HepG2 (cell line): Measurements from ENCODE around the gene TMC4. TPM values are rescaled to one million over a fixed set of nuclear protein-coding genes. Genes with fewer than 3 reads are reported as not detected.

ENCODE experiments used
- ATAC-seq: fragments of 200-7000 bp; cut with Tn5 transposase; 3 replicates; pipeline ENCODE4 v1.9.1; 2020; ENCODE audit warnings: mild to moderate bottlenecking, moderate library complexity
- BruUV-seq: library from RNA; stranded (reverse); fragments of 400-500 nt; replicated peaks from 2 replicates; lab custom pipeline; 2021; lab: Mats Ljungman, UMichigan
- CTCF ChIA-PET: fragments of 300-600 bp; formaldehyde crosslinking; extraction: SDS; loops from one replicate; lab custom pipeline; 2021; ENCODE audit warnings: low total read pairs, inconsistent platforms, low intra/inter-chr PET ratio; lab: Yijun Ruan, JAX
- POLR2A ChIA-PET: fragments of 350-600 bp; sonication (Branson Sonifier 250); formaldehyde crosslinking; loops from one replicate; lab custom pipeline; 2020; ENCODE audit warnings: antibody characterized with exemption, inconsistent platforms; lab: Yijun Ruan, JAX
- DNase-seq: peaks from one replicate; pipeline ENCODE4 v3.0.0-alpha.2; 2015; ENCODE audit warnings: low spot score
- FAIRE-seq: peaks from 3 replicates; lab custom pipeline; 2011; peaks lifted over from hg19 to GRCh38; lab: Jason Lieb, UNC
- H2AFZ ChIP-seq: one replicate; pipeline ENCODE4 v1.6.1; 2011; ENCODE audit warnings: low read length, inconsistent platforms
- H3K27ac ChIP-seq: fragments of 300-600 bp; 3 replicates; pipeline ENCODE4 v1.8.0; 2011; ENCODE audit warnings: mixed run types, mild to moderate bottlenecking, mixed read lengths, low read length, inconsistent platforms; ENCODE audit not compliant: insufficient read depth; ENCODE audit errors: extremely low read length
- H3K27me3 ChIP-seq, 2 experiments: fragments of 200-600 bp in 1 of 2; 2 replicates in 1 of 2; 3 replicates in 1 of 2; pipeline versions ENCODE4 v1.6.0 to v1.8.0; 2011; ENCODE audit warnings: low read length in 2 of 2, mild to moderate bottlenecking in 2 of 2, moderate library complexity in 2 of 2, inconsistent platforms in 1 of 2; ENCODE audit not compliant: insufficient read depth in 2 of 2, control insufficient read depth in 1 of 2
- H3K36me3 ChIP-seq, 2 experiments: fragments of 200-600 bp in 1 of 2; replicated peaks in 1 of 2; 2 replicates in 1 of 2; 3 replicates in 1 of 2; pipeline versions ENCODE4 v1.5.1 to v1.8.0; 2011; ENCODE audit warnings: low read length in 2 of 2, inconsistent platforms in 1 of 2; ENCODE audit not compliant: insufficient read depth in 2 of 2, control insufficient read depth in 1 of 2
- H3K4me1 ChIP-seq: 2 replicates; pipeline ENCODE4 v1.5.1; 2012; ENCODE audit warnings: low read length, inconsistent platforms; ENCODE audit not compliant: insufficient read depth
- H3K4me2 ChIP-seq: 2 replicates; pipeline ENCODE4 v1.6.0; 2011; ENCODE audit warnings: low read depth, low read length, inconsistent platforms
- H3K4me3 ChIP-seq, 3 experiments: fragments of 200-600 bp in 1 of 3; sonication (generic), shearing (Covaris generic) in 1 of 3; replicated peaks in 1 of 3; 2 replicates each; pipeline ENCODE4 v1.5.1; 2011 to 2016; ENCODE audit warnings: low read length in 3 of 3, inconsistent platforms in 2 of 3, low read depth in 2 of 3, mild to moderate bottlenecking in 2 of 3, control low read depth in 1 of 3, mixed read lengths in 1 of 3; ENCODE audit not compliant: insufficient read depth in 1 of 3
- H3K79me2 ChIP-seq: one replicate; pipeline ENCODE4 v1.6.1; 2011; ENCODE audit warnings: low read length, inconsistent platforms; ENCODE audit not compliant: insufficient read depth
- H3K9ac ChIP-seq: 2 replicates; pipeline ENCODE4 v1.6.0; 2011; ENCODE audit warnings: mild to moderate bottlenecking, low read depth, low read length, inconsistent platforms; ENCODE audit not compliant: insufficient read depth
- H3K9me3 ChIP-seq: 2 replicates; pipeline ENCODE4 v1.5.1; 2012; ENCODE audit warnings: mild to moderate bottlenecking, low read length
- H4K20me1 ChIP-seq: 2 replicates; pipeline ENCODE4 v1.6.0; 2011; ENCODE audit warnings: inconsistent platforms, mild to moderate bottlenecking, low read length, moderate library complexity; ENCODE audit not compliant: insufficient read depth
- AGO2 ChIP-seq: fragments of 200-400 bp; formaldehyde crosslinking; optimal IDR thresholded peaks from 2 replicates; pipeline ENCODE3; 2017; ENCODE audit warnings: mild to moderate bottlenecking, low read depth, low read length, moderate library complexity
- FOXJ3 ChIP-seq: sonication (generic); formaldehyde crosslinking; IDR thresholded peaks from 2 replicates; pipeline ENCODE4 v1.4.0; 2020; ENCODE audit warnings: missing genetic modification reagents, mild to moderate bottlenecking, borderline replicate concordance
- IRF2 ChIP-seq: IDR thresholded peaks from 2 replicates; pipeline ENCODE4 v1.6.1; 2018; ENCODE audit warnings: missing genetic modification reagents, missing compliant biosample characterization
- SALL1 ChIP-seq: sonication (generic); formaldehyde crosslinking; IDR thresholded peaks from 2 replicates; pipeline ENCODE4 v1.8.0; 2022; ENCODE audit warnings: mild to moderate bottlenecking, missing genetic modification reagents
- SETDB1 ChIP-seq: sonication (generic); formaldehyde crosslinking; IDR thresholded peaks from 2 replicates; pipeline ENCODE4 v1.5.1; 2020; ENCODE audit warnings: missing genetic modification reagents, mild to moderate bottlenecking, borderline replicate concordance
- ZNF879 ChIP-seq: sonication (generic); formaldehyde crosslinking; IDR thresholded peaks from 2 replicates; pipeline ENCODE4 v1.8.1; 2023; ENCODE audit warnings: missing genetic modification reagents
- WGBS: methylation state at CpG from one replicate; pipeline ENCODE4 v1.1.6; 2017; ENCODE audit warnings: low lambda C conversion rate; 5-methylcytosine and 5-hydroxymethylcytosine counted together
- in situ Hi-C: cut with HindIII; loops from 2 replicates; pipeline ENCODE4 v1.10.0; 2017; ENCODE audit warnings: low pct_unique_long_range_greater_than_20kb; ENCODE audit not compliant: extremely low pct_ligation_motif_present
- intact Hi-C: fragments of 100-400 bp; cut with micrococcal nuclease; formaldehyde crosslinking; loops from one replicate; pipeline ENCODE4 v1.10.0; 2022; ENCODE audit not compliant: unreplicated experiment
- polyA plus RNA-seq, 8 experiments: library from polyadenylated mRNA; depleted of rRNA in 3 of 8; stranded (reverse) in 7 of 8; unstranded in 1 of 8; fragments of >200 nt; fragmentation: Illumina TruSeq in 4 of 8; extraction: Trizol in 4 of 8; gene quantifications; 2 replicates each; pipeline versions ENCODE4 v1.2.1 to v1.2.3, GENCODE V29; 2011 to 2016; ENCODE audit warnings: low read depth in 4 of 8, missing spikeins in 1 of 8, mixed read lengths in 1 of 8; ENCODE audit not compliant: insufficient read depth in 1 of 8
- total RNA-seq, 5 experiments: library from RNA; depleted of rRNA; stranded (reverse); fragments of >200 nt; fragmentation: Illumina TruSeq; extraction: Trizol; gene quantifications; 2 replicates each; pipeline ENCODE4 v1.2.3, GENCODE V29; 2016; ENCODE audit warnings: low read depth in 1 of 5
- TF ChIP-seq, protein P1 (sequence below): sonication (generic); formaldehyde crosslinking; IDR thresholded peaks from 2 replicates; pipeline ENCODE4 v1.9.0; 2022; ENCODE audit warnings: missing genetic modification reagents, mild to moderate bottlenecking, borderline replicate concordance
- TF ChIP-seq, protein P2 (sequence below): sonication (generic); formaldehyde crosslinking; IDR thresholded peaks from 2 replicates; pipeline ENCODE4 v1.4.0; 2020; ENCODE audit warnings: missing genetic modification reagents, borderline replicate concordance
- TF ChIP-seq, protein P3 (sequence below): sonication (generic); formaldehyde crosslinking; IDR thresholded peaks from 2 replicates; pipeline ENCODE4 v1.5.0; 2020; ENCODE audit warnings: mild to moderate bottlenecking, missing genetic modification reagents, borderline replicate concordance
- TF ChIP-seq, protein P4 (sequence below): sonication (generic); formaldehyde crosslinking; IDR thresholded peaks from 2 replicates; pipeline ENCODE4 v1.4.0; 2020; ENCODE audit warnings: missing genetic modification reagents, borderline replicate concordance
- TF ChIP-seq, protein P5 (sequence below): sonication (generic); formaldehyde crosslinking; IDR thresholded peaks from 2 replicates; pipeline ENCODE4 v1.5.0; 2020; ENCODE audit warnings: missing genetic modification reagents

The TMC4 gene
- total and polyA plus RNA-seq, 2 of the 13 experiments (the other 11 are each of a cell fraction or from before 2014, with no cell fraction given), result 0.13 to 0.24 TPM

DNA sequence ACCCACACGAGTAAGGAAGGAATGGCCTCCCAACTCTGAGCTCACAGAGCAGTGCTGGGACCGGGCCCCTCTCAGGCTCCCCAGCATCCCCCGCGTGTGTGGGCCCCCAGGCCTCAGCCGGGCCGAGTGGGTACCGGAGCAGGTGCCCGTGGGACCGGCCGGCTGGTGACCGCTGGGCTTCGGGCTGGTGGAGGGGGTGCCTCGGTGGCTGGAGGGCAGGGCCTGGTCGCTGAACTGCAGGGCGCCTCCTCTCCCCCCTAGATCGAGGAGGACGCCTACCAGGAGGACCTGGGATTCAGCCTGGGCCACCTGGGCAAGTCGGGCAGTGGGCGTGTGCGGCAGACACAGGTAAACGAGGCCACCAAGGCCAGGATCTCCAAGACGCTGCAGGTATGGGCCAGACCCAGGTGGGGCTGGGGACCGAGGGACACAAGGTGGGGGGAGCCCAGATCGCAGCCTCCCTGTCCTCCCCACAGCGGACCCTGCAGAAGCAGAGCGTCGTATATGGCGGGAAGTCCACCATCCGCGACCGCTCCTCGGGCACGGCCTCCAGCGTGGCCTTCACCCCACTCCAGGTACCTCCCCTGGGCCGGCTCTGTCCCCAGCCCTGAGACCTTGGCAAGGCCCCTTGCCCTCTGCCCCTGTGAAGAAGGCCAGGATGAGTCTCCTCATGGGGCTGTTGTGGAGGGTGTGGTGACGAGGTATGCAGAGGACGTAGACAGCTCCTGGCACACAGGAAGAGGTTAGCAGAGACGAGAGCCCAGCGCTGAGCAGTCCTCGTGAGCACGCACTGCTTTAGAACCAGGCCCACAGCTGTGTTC is 44.0 kb downstream of the TMC4 start (continued):
- TF ChIP-seq, protein P1, sequence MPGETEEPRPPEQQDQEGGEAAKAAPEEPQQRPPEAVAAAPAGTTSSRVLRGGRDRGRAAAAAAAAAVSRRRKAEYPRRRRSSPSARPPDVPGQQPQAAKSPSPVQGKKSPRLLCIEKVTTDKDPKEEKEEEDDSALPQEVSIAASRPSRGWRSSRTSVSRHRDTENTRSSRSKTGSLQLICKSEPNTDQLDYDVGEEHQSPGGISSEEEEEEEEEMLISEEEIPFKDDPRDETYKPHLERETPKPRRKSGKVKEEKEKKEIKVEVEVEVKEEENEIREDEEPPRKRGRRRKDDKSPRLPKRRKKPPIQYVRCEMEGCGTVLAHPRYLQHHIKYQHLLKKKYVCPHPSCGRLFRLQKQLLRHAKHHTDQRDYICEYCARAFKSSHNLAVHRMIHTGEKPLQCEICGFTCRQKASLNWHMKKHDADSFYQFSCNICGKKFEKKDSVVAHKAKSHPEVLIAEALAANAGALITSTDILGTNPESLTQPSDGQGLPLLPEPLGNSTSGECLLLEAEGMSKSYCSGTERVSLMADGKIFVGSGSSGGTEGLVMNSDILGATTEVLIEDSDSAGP (CRISPR knock-in tag), result no peak
- TF ChIP-seq AGO2, result peak; percentile 9

DNA sequence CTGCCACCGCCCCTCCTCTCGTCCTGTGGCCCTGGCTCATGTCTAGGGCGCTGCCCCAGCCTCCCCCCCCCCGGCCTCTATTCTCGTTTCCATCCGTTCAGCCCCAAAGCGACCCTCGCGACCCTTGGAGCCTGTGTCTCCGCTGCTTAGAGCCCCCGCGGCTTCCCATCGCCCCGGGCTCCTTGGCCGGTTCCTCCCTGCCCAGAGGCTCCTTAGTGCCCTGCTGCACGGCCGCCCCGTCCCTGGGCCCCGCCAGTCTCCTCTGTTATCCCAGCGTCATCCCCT is 44.6 kb downstream of the TMC4 start:
- H3K27ac ChIP-seq, result no peak overlapping the region
- no peaks in the 10 kb centered on the region for H3K4me1 ChIP-seq
- in situ Hi-C loops (no loop called here), intact Hi-C loops (no loop called here)
- POLR2A ChIA-PET, result no interaction called here
- H3K9ac ChIP-seq, result no peak overlapping the region
- no peaks in the 10 kb centered on the region for H4K20me1 ChIP-seq
- CTCF ChIA-PET, result no interaction called here
- peaks cover under 1% of the 10 kb centered on the region; the same call in 1 of the 2 replicates for H3K9me3 ChIP-seq
- no peak for DNase-seq
- no peak overlapping the region for H3K4me3 ChIP-seq
- 95% methylated on average over 20 of the region's 20 CpGs for WGBS
- no TSS peak for BruUV-seq
- no peak for FAIRE-seq
- no peak for ATAC-seq
- H3K79me2 ChIP-seq, result no peaks in the 10 kb centered on the region
- no peaks in the 10 kb centered on the region for H3K27me3 ChIP-seq
- no peak overlapping the region for H3K4me2 ChIP-seq
- peaks cover 15 to 51% of the 10 kb centered on the region in 2 experiments; a peak in 4 of 5 replicates for H3K36me3 ChIP-seq
- H2AFZ ChIP-seq, result no peak overlapping the region
- no peak for TF ChIP-seq IRF2
- TF ChIP-seq, protein P2, sequence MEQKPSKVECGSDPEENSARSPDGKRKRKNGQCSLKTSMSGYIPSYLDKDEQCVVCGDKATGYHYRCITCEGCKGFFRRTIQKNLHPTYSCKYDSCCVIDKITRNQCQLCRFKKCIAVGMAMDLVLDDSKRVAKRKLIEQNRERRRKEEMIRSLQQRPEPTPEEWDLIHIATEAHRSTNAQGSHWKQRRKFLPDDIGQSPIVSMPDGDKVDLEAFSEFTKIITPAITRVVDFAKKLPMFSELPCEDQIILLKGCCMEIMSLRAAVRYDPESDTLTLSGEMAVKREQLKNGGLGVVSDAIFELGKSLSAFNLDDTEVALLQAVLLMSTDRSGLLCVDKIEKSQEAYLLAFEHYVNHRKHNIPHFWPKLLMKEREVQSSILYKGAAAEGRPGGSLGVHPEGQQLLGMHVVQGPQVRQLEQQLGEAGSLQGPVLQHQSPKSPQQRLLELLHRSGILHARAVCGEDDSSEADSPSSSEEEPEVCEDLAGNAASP, result no peak
- TF ChIP-seq ZNF879, result no peak
- TF ChIP-seq, protein P3, sequence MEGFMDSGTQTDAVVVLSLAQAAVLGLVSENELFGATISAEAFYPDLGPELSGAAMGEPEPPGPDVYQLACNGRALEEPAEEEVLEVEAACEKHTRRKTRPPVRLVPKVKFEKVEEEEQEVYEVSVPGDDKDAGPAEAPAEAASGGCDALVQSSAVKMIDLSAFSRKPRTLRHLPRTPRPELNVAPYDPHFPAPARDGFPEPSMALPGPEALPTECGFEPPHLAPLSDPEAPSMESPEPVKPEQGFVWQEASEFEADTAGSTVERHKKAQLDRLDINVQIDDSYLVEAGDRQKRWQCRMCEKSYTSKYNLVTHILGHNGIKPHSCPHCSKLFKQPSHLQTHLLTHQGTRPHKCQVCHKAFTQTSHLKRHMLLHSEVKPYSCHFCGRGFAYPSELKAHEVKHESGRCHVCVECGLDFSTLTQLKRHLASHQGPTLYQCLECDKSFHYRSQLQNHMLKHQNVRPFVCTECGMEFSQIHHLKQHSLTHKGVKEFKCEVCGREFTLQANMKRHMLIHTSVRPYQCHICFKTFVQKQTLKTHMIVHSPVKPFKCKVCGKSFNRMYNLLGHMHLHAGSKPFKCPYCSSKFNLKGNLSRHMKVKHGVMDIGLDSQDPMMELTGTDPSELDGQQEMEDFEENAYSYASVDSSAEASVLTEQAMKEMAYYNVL (CRISPR knock-in tag), result no peak
- TF ChIP-seq, protein P4, sequence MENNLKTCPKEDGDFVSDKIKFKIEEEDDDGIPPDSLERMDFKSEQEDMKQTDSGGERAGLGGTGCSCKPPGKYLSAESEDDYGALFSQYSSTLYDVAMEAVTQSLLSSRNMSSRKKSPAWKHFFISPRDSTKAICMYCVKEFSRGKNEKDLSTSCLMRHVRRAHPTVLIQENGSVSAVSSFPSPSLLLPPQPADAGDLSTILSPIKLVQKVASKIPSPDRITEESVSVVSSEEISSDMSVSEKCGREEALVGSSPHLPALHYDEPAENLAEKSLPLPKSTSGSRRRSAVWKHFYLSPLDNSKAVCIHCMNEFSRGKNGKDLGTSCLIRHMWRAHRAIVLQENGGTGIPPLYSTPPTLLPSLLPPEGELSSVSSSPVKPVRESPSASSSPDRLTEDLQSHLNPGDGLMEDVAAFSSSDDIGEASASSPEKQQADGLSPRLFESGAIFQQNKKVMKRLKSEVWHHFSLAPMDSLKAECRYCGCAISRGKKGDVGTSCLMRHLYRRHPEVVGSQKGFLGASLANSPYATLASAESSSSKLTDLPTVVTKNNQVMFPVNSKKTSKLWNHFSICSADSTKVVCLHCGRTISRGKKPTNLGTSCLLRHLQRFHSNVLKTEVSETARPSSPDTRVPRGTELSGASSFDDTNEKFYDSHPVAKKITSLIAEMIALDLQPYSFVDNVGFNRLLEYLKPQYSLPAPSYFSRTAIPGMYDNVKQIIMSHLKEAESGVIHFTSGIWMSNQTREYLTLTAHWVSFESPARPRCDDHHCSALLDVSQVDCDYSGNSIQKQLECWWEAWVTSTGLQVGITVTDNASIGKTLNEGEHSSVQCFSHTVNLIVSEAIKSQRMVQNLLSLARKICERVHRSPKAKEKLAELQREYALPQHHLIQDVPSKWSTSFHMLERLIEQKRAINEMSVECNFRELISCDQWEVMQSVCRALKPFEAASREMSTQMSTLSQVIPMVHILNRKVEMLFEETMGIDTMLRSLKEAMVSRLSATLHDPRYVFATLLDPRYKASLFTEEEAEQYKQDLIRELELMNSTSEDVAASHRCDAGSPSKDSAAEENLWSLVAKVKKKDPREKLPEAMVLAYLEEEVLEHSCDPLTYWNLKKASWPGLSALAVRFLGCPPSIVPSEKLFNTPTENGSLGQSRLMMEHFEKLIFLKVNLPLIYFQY (CRISPR knock-in tag), result no peak
- TF ChIP-seq, protein P5, sequence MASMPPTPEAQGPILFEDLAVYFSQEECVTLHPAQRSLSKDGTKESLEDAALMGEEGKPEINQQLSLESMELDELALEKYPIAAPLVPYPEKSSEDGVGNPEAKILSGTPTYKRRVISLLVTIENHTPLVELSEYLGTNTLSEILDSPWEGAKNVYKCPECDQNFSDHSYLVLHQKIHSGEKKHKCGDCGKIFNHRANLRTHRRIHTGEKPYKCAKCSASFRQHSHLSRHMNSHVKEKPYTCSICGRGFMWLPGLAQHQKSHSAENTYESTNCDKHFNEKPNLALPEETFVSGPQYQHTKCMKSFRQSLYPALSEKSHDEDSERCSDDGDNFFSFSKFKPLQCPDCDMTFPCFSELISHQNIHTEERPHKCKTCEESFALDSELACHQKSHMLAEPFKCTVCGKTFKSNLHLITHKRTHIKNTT (CRISPR knock-in tag), result no peak
- no peak for TF ChIP-seq SALL1
- no peak for TF ChIP-seq FOXJ3 (CRISPR knock-in tag)
- no peak for TF ChIP-seq SETDB1
